IMR-90 (cell line): ENCODE data around the gene SPATA46. TPM values are rescaled to one million over a fixed set of nuclear protein-coding genes. Genes with fewer than 3 reads are reported as not detected.

Experiments used
- ATAC-seq: fragments of 200-7000 bp; cut with Tn5 transposase; 2 replicates; pipeline ENCODE4 v1.9.1; 2020; ENCODE audit warnings: low read depth, mild to moderate bottlenecking, moderate library complexity
- BruUV-seq: library from RNA; stranded (reverse); fragments of 400-500 nt; replicated peaks from 2 replicates; lab custom pipeline; 2021; lab: Mats Ljungman, UMichigan
- CTCF ChIA-PET: fragments of 300-600 bp; formaldehyde crosslinking; extraction: SDS; loops from one replicate; lab custom pipeline; 2021; ENCODE audit warnings: antibody characterized with exemption; lab: Yijun Ruan, JAX
- POLR2A ChIA-PET: fragments of 300-600 bp; sonication (Branson Sonifier 250); formaldehyde crosslinking; loops from one replicate; lab custom pipeline; 2022; ENCODE audit warnings: antibody characterized with exemption; ENCODE audit not compliant: unreplicated experiment; lab: Charles Lee
- DNase-seq: peaks from one replicate; pipeline ENCODE4 v3.0.0; 2013
- H2AFZ ChIP-seq: replicated peaks from 2 replicates; pipeline ENCODE3; 2013; ENCODE audit warnings: low read length, mild to moderate bottlenecking; ENCODE audit not compliant: poor library complexity
- H2AK5ac ChIP-seq: 2 replicates; pipeline ENCODE4 v1.6.1; 2013; ENCODE audit warnings: low read depth, low read length, inconsistent platforms
- H2AK9ac ChIP-seq: replicated peaks from 2 replicates; pipeline ENCODE3; 2013; ENCODE audit warnings: mild to moderate bottlenecking, low read depth, low read length, moderate library complexity; ENCODE audit not compliant: poor library complexity
- H2BK120ac ChIP-seq: 2 replicates; pipeline ENCODE4 v1.6.1; 2013; ENCODE audit warnings: low read depth, low read length, inconsistent platforms
- H2BK15ac ChIP-seq: 3 replicates; pipeline ENCODE4 v1.6.1; 2013; ENCODE audit warnings: low read depth, low read length, inconsistent platforms
- H2BK20ac ChIP-seq: 2 replicates; pipeline ENCODE4 v1.6.1; 2013; ENCODE audit warnings: low read depth, mild to moderate bottlenecking, inconsistent platforms, low read length, moderate library complexity
- H2BK5ac ChIP-seq: 2 replicates; pipeline ENCODE4 v1.6.1; 2013; ENCODE audit warnings: mild to moderate bottlenecking, low read depth, low read length, inconsistent platforms; ENCODE audit not compliant: poor library complexity, severe bottlenecking
- H3K14ac ChIP-seq: replicated peaks from 2 replicates; pipeline ENCODE4 v1.6.1; 2013; ENCODE audit warnings: low read depth, low read length, inconsistent platforms
- H3K18ac ChIP-seq: 2 replicates; pipeline ENCODE4 v1.6.1; 2013; ENCODE audit warnings: low read depth, low read length, control low read depth
- H3K23ac ChIP-seq: 2 replicates; pipeline ENCODE4 v1.6.1; 2013; ENCODE audit warnings: low read depth, low read length, inconsistent platforms
- H3K27ac ChIP-seq: 2 replicates; pipeline ENCODE4 v1.5.1; 2013; ENCODE audit warnings: mild to moderate bottlenecking, control low read depth, low read length; ENCODE audit not compliant: insufficient read depth
- H3K27me3 ChIP-seq: 2 replicates; pipeline ENCODE4 v1.6.1; 2013; ENCODE audit warnings: low read length; ENCODE audit not compliant: control insufficient read depth, insufficient read depth
- H3K36me3 ChIP-seq: 2 replicates; pipeline ENCODE4 v1.6.1; 2013; ENCODE audit warnings: low read length, mixed read lengths; ENCODE audit not compliant: control insufficient read depth, insufficient read depth
- H3K4ac ChIP-seq: 2 replicates; pipeline ENCODE4 v1.6.1; 2013; ENCODE audit warnings: low read depth, low read length, inconsistent platforms
- H3K4me1 ChIP-seq: 2 replicates; pipeline ENCODE4 v1.6.1; 2013; ENCODE audit warnings: low read length, mixed read lengths; ENCODE audit not compliant: control insufficient read depth, insufficient read depth
- H3K4me2 ChIP-seq: 2 replicates; pipeline ENCODE4 v1.6.1; 2013; ENCODE audit warnings: low read depth, mild to moderate bottlenecking, control low read depth, low read length, moderate library complexity
- H3K4me3 ChIP-seq: 2 replicates; pipeline ENCODE4 v1.5.1; 2013; ENCODE audit warnings: low read depth, mild to moderate bottlenecking, control low read depth, low read length, moderate library complexity; ENCODE audit not compliant: insufficient read depth
- H3K56ac ChIP-seq: 2 replicates; pipeline ENCODE4 v1.6.1; 2013; ENCODE audit warnings: low read length, inconsistent platforms; ENCODE audit not compliant: insufficient read depth; ENCODE audit errors: extremely low read depth
- H3K79me1 ChIP-seq, 2 experiments: 2 replicates each; pipeline ENCODE4 v1.6.1; 2013; ENCODE audit warnings: low read length in 2 of 2, inconsistent platforms in 1 of 2, low read depth in 1 of 2
- H3K9ac ChIP-seq: 2 replicates; pipeline ENCODE4 v1.6.1; 2013; ENCODE audit warnings: low read depth, low read length, control low read depth
- H3K9me1 ChIP-seq: 2 replicates; pipeline ENCODE4 v1.6.1; 2013; ENCODE audit warnings: low read length, inconsistent platforms; ENCODE audit not compliant: insufficient read depth
- H3K9me3 ChIP-seq: 2 replicates; pipeline ENCODE4 v1.6.1; 2013; ENCODE audit warnings: low read length; ENCODE audit not compliant: control insufficient read depth, insufficient read depth
- H4K20me1 ChIP-seq: 2 replicates; pipeline ENCODE4 v1.6.1; 2013; ENCODE audit warnings: low read length, inconsistent platforms; ENCODE audit not compliant: insufficient read depth
- H4K5ac ChIP-seq: 2 replicates; pipeline ENCODE4 v1.6.1; 2013; ENCODE audit warnings: mild to moderate bottlenecking, low read depth, low read length, control low read depth
- H4K8ac ChIP-seq, 2 experiments: 2 replicates each; pipeline ENCODE4 v1.6.1; 2013; ENCODE audit warnings: low read depth in 2 of 2, low read length in 2 of 2, control low read depth in 1 of 2, inconsistent platforms in 1 of 2
- H4K91ac ChIP-seq: 2 replicates; pipeline ENCODE4 v1.6.1; 2013; ENCODE audit warnings: low read depth, low read length, inconsistent platforms; ENCODE audit not compliant: insufficient read depth
- BHLHE40 ChIP-seq: fragments of 150-350 bp; IDR thresholded peaks from 2 replicates; pipeline ENCODE4 v1.6.1; 2016; ENCODE audit warnings: mild to moderate bottlenecking, low read depth, low read length
- CEBPB ChIP-seq: IDR thresholded peaks from 2 replicates; pipeline ENCODE4 v1.6.1; 2012; ENCODE audit warnings: low read depth, low read length, improper control_type of control experiment
- CHD1 ChIP-seq: IDR thresholded peaks from 2 replicates; pipeline ENCODE4 v1.6.1; 2012; ENCODE audit warnings: low read depth, low read length, improper control_type of control experiment
- CTCF ChIP-seq: conservative IDR thresholded peaks from 2 replicates; pipeline ENCODE4 v1.5.1; 2012; ENCODE audit warnings: mild to moderate bottlenecking, low read depth, low read length, improper control_type of control experiment
- ELK1 ChIP-seq: fragments of 150-350 bp; IDR thresholded peaks from 2 replicates; pipeline ENCODE4 v1.6.1; 2016; ENCODE audit warnings: low read depth, mild to moderate bottlenecking, low read length, moderate library complexity, borderline replicate concordance
- FOS ChIP-seq: fragments of 150-350 bp; IDR thresholded peaks from 2 replicates; pipeline ENCODE4 v1.6.1; 2016; ENCODE audit warnings: low read depth, low read length
- MAFK ChIP-seq: IDR thresholded peaks from 2 replicates; pipeline ENCODE4 v1.6.1; 2012; ENCODE audit warnings: low read depth, low read length, improper control_type of control experiment
- MAZ ChIP-seq: IDR thresholded peaks from 2 replicates; pipeline ENCODE4 v1.6.1; 2012; ENCODE audit warnings: low read depth, mild to moderate bottlenecking, low read length, improper control_type of control experiment, moderate library complexity, borderline replicate concordance
- MXI1 ChIP-seq: IDR thresholded peaks from 2 replicates; pipeline ENCODE4 v1.6.1; 2012; ENCODE audit warnings: low read depth, mild to moderate bottlenecking, low read length, moderate library complexity, borderline replicate concordance
- NFE2L2 ChIP-seq: fragments of 150-350 bp; IDR thresholded peaks from 2 replicates; pipeline ENCODE4 v1.6.1; 2016; ENCODE audit warnings: low read depth, mild to moderate bottlenecking, low read length
- POLR2A ChIP-seq: IDR thresholded peaks from 2 replicates; pipeline ENCODE4 v1.6.1; 2012; ENCODE audit warnings: mild to moderate bottlenecking, low read depth, low read length
- RAD21 ChIP-seq: IDR thresholded peaks from 2 replicates; pipeline ENCODE4 v1.6.1; 2012; ENCODE audit warnings: low read length, improper control_type of control experiment
- RCOR1 ChIP-seq: IDR thresholded peaks from 2 replicates; pipeline ENCODE4 v1.6.1; 2012; ENCODE audit warnings: mild to moderate bottlenecking, low read length, improper control_type of control experiment; ENCODE audit not compliant: insufficient replicate concordance
- RFX5 ChIP-seq: IDR thresholded peaks from 2 replicates; pipeline ENCODE4 v1.8.0; 2012; ENCODE audit warnings: low read depth, mild to moderate bottlenecking, low read length, moderate library complexity
- SMC3 ChIP-seq: fragments of 150-350 bp; IDR thresholded peaks from 2 replicates; pipeline ENCODE4 v1.6.1; 2016; ENCODE audit warnings: low read depth, mild to moderate bottlenecking, antibody characterized with exemption, low read length, moderate library complexity
- USF2 ChIP-seq: fragments of 150-350 bp; IDR thresholded peaks from 2 replicates; pipeline ENCODE4 v1.6.1; 2017; ENCODE audit warnings: mild to moderate bottlenecking, antibody characterized with exemption, low read length, low read depth
- WGBS, 2 experiments: methylation state at CpG; one replicate each; pipeline versions ENCODE4 v1.1.5 to v1.1.7; 2013; ENCODE audit warnings: missing lambda C conversion rate in 2 of 2; ENCODE audit not compliant: insufficient read length in 1 of 2; ENCODE audit errors: extremely low coverage in 2 of 2; 5-methylcytosine and 5-hydroxymethylcytosine counted together
- dilution Hi-C: fragments of 300-500 bp; cut with HindIII; formaldehyde crosslinking; loops from one replicate; pipeline ENCODE4 v1.14.3; 2018; ENCODE audit warnings: low sequenced_read_pairs; ENCODE audit not compliant: unreplicated experiment
- in situ Hi-C: fragments of 300-500 bp; cut with MboI; formaldehyde crosslinking; loops from 3 replicates; pipeline ENCODE4 v1.14.3; 2019; ENCODE audit warnings: low sequenced_read_pairs, inconsistent platforms, mixed read lengths
- intact Hi-C: fragments of 100-400 bp; cut with micrococcal nuclease; formaldehyde crosslinking; loops from 2 replicates; pipeline ENCODE4 v1.10.0; 2022
- polyA plus RNA-seq, 3 experiments: library from polyadenylated mRNA; depleted of rRNA; stranded (reverse); fragments of >200 nt; gene quantifications; 2 replicates each; pipeline ENCODE4 v1.2.3, GENCODE V29; 2012; ENCODE audit warnings: low replicate concordance in 1 of 3
- total RNA-seq: library from RNA; depleted of rRNA; stranded (reverse); fragments of >200 nt; gene quantifications from 2 replicates; pipeline ENCODE4 v1.2.3, GENCODE V29; 2012

SPATA46 gene
- total and polyA plus RNA-seq, 2 of the 4 experiments (the other 2 are of a cell fraction) = not detected

- Histone ChIP-seq H3K9ac (no peak overlapping the region), H2AK5ac (no peak overlapping the region), H3K4ac (no peak overlapping the region), H3K79me1 (no peaks in the 10 kb centered on the region), H3K4me3 (no peak overlapping the region), H2BK20ac (no peak overlapping the region), H4K20me1 (no peaks in the 10 kb centered on the region), H2AK9ac (no peak overlapping the region), H4K91ac (no peak overlapping the region), H3K27ac (no peak overlapping the region), H3K56ac (no peak overlapping the region), H2BK5ac (no peak overlapping the region), H3K27me3 (peaks cover 16% of the 10 kb centered on the region), H3K23ac (no peak overlapping the region), H3K18ac (no peak overlapping the region), H2BK15ac (no peak overlapping the region), H4K5ac (no peak overlapping the region), H3K14ac (no peak overlapping the region), H3K4me2 (no peak overlapping the region), H3K4me1 (no peaks in the 10 kb centered on the region), H2AFZ (no peak overlapping the region), H3K9me1 (no peaks in the 10 kb centered on the region), H3K9me3 (no peaks in the 10 kb centered on the region), H2BK120ac (no peak overlapping the region), H4K8ac (no peak overlapping the region), H3K36me3 (no peaks in the 10 kb centered on the region)
- intact Hi-C loops (no loop called here), dilution Hi-C loops (no loop called here), in situ Hi-C loops (loop anchor here (25.0 kb wide), 1 partner anchor 588 kb away; no protein-coding TSS in a partner anchor)
- DNase-seq = no peak
- TF ChIP-seq CHD1 = no peak
- no peak for TF ChIP-seq SMC3
- no peak for TF ChIP-seq CTCF
- TF ChIP-seq NFE2L2 = no peak
- no peak for TF ChIP-seq RFX5
- TF ChIP-seq BHLHE40 = no peak
- no peak for TF ChIP-seq RAD21
- no peak for TF ChIP-seq USF2
- no peak for TF ChIP-seq CEBPB
- TF ChIP-seq MXI1 = no peak
- TF ChIP-seq FOS = no peak
- no peak for TF ChIP-seq MAZ
- no peak for TF ChIP-seq POLR2A
- no peak for TF ChIP-seq ELK1
- no peak for TF ChIP-seq MAFK
- no peak for TF ChIP-seq RCOR1
- WGBS, 2 experiments = 100% methylated on average over 1 of the region's 8 CpGs; no CpG with 5 or more reads in 1 of the 2 experiments
- BruUV-seq = no TSS peak
- no peak for ATAC-seq
- POLR2A ChIA-PET = no interaction called here
- CTCF ChIA-PET = no interaction called here
Observed at GRCh38 chr1:162375463-162375862, 1.2 kb downstream of the SPATA46 start.
